ENCODE results near the gene PAX9. TPM values are rescaled to one million over a fixed set of nuclear protein-coding genes. Genes with fewer than 3 reads are reported as not detected.

The PAX9 gene
- total and polyA plus RNA-seq, 2 donors, result 0.48 TPM

GRCh38 chr14:36649872-36650650 is 11.6 kb upstream of the PAX9 start:
- Histone ChIP-seq H3K4me3 (ENCODE audit: low read depth, low read length) (no peak overlapping the region), H3K27ac (ENCODE audit: low read depth) (no peak overlapping the region), H3K36me3 (ENCODE audit: insufficient read depth) (no peaks in the 10 kb centered on the region), H3K4me1 (ENCODE audit: insufficient read depth) (peaks cover 2% of the 10 kb centered on the region)
- 12% methylated on average over 4 of the region's 4 CpGs for WGBS
- no peak for DNase-seq (ENCODE audit: extremely low spot score)

DNA sequence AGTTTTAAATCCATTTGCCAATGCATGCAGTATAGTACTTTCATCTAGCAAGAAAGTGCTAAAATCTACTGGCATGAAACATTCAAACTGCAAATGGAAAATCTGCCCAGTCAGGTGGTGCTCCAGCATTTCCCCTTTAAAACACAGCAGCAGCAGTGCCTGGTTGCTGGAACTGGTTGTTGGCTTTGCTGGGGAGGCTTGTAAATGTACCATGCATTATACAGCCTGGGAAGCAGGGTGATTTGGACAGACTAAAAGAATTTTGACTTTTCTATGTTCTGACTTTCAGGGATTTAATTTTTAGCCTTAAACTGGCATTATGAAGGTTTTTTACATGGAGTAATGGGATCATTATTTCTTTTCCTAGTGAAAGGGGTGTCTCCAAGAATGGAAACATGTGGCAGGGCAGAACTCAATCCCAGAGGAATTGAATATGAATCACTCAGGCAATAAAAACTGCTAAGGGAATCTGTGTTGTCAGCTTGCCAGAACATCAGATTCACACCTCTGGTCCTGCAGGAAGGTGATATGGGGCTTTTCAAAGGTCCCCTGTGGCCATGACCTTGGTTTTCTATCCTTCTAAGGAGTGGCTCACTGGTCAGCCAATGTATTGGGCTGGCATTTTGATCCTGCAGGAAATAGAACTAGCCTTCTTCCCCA is 9.0 kb upstream of the PAX9 start:
- H3K36me3 ChIP-seq (ENCODE audit: insufficient read depth), result no peaks in the 10 kb centered on the region
- H3K4me1 ChIP-seq (ENCODE audit: insufficient read depth), result peaks cover under 1% of the 10 kb centered on the region
- H3K4me3 ChIP-seq (ENCODE audit: low read depth, low read length), result no peak overlapping the region
- H3K27ac ChIP-seq (ENCODE audit: low read depth), result no peak overlapping the region
- DNase-seq (ENCODE audit: extremely low spot score), result no peak

DNA sequence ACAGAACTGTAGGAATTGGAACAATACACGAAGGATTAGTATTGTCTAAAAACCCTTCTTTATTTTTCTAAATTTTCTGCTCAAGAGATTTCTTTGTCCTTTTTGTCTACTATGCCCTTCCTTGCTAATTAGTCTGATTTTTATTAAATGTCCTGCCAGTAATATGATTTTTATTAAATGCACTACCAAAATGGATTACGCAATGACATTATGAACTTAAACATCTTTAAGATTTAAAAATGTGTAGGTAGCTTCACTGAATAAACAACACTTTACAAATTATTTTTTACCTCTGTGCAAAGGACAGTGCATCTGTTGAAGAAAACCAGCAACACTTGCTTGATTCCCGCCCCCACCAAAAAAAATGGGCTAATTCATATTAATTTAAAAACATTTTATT is 8.2 kb upstream of the PAX9 start:
- H3K36me3 ChIP-seq (ENCODE audit: insufficient read depth), result no peaks in the 10 kb centered on the region
- 30% methylated on average over 3 of the region's 3 CpGs for WGBS
- no peak overlapping the region for H3K27ac ChIP-seq (ENCODE audit: low read depth)
- H3K4me3 ChIP-seq (ENCODE audit: low read depth, low read length), result no peak overlapping the region
- no peak for DNase-seq (ENCODE audit: extremely low spot score)
- H3K4me1 ChIP-seq (ENCODE audit: insufficient read depth), result no peaks in the 10 kb centered on the region

- no peaks in the 10 kb centered on the region for H3K4me1 ChIP-seq (ENCODE audit: insufficient read depth)
- no peaks in the 10 kb centered on the region for H3K36me3 ChIP-seq (ENCODE audit: insufficient read depth)
- no peak overlapping the region for H3K27ac ChIP-seq (ENCODE audit: low read depth)
- no peak overlapping the region for H3K4me3 ChIP-seq (ENCODE audit: low read depth, low read length)
- DNase-seq (ENCODE audit: extremely low spot score), result no peak
- 8% methylated on average over 31 of the region's 31 CpGs for WGBS
These were observed 7.5 kb upstream of the PAX9 start for GRCh38 chr14:36653962-36654793.

DNA sequence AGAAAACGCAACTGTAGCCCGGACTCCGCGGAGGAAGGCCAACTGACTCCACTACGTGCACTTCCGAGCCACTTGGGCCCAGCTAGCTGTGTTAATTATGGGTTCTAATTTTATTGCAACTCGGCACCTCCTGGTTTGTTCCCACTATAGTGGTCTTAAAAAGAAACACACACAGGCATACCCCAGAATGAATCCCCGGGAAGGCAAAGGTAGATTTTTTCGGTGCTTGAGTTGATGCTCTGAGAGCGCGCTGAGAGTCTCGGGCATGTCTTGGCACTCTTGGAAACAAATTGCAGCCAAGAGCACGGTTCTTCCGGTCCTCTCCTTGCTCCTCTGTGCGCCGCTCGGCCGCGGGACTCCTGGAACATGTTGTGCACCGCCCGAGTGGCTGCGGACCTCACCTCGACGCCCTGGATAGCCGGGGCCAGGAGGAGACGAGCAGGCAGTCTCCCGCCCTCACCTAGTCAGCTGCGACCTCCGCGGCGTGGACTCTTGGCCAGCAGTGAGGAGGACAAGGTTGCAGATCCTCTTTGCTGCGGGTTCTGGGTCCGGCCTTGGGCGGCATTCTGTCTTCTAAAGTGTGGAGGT is 6.8 kb upstream of the PAX9 start:
- no peak overlapping the region for H3K4me3 ChIP-seq (ENCODE audit: low read depth, low read length)
- 7% methylated on average over 34 of the region's 34 CpGs for WGBS
- H3K36me3 ChIP-seq (ENCODE audit: insufficient read depth), result no peaks in the 10 kb centered on the region
- H3K4me1 ChIP-seq (ENCODE audit: insufficient read depth), result no peaks in the 10 kb centered on the region
- no peak for DNase-seq (ENCODE audit: extremely low spot score)
- H3K27ac ChIP-seq (ENCODE audit: low read depth), result no peak overlapping the region

DNA sequence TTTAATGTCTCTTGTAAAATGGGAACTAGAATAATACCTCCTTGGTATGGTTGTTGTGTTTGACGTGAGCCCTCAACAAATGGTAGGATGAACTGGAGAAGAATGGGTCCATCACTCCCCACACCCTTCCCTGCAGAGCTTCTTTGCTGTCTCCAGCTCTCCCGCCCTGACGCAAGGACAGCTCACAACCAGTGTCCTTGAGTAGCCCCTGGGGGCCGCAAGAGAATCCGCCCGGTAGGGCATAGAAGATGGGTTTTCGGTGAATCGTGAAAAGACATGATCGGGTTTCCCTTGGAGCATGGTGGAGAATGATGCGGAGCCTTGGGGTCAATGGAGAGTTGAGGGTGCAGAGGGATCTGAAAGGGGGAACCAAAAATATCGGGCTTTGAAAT is 6.1 kb upstream of the PAX9 start:
- no peak for DNase-seq (ENCODE audit: extremely low spot score)
- H3K36me3 ChIP-seq (ENCODE audit: insufficient read depth), result no peaks in the 10 kb centered on the region
- no peak overlapping the region for H3K4me3 ChIP-seq (ENCODE audit: low read depth, low read length)
- 7% methylated on average over 11 of the region's 11 CpGs for WGBS
- no peak overlapping the region for H3K27ac ChIP-seq (ENCODE audit: low read depth)
- no peaks in the 10 kb centered on the region for H3K4me1 ChIP-seq (ENCODE audit: insufficient read depth)

- WGBS, result 5% methylated on average over 48 of the region's 48 CpGs
- H3K27ac ChIP-seq (ENCODE audit: low read depth), result no peak overlapping the region
- no peak for DNase-seq (ENCODE audit: extremely low spot score)
- no peak overlapping the region for H3K4me3 ChIP-seq (ENCODE audit: low read depth, low read length)
- H3K36me3 ChIP-seq (ENCODE audit: insufficient read depth), result no peaks in the 10 kb centered on the region
- no peaks in the 10 kb centered on the region for H3K4me1 ChIP-seq (ENCODE audit: insufficient read depth)
These were observed 5.5 kb upstream of the PAX9 start for GRCh38 chr14:36655963-36656686.

DNA sequence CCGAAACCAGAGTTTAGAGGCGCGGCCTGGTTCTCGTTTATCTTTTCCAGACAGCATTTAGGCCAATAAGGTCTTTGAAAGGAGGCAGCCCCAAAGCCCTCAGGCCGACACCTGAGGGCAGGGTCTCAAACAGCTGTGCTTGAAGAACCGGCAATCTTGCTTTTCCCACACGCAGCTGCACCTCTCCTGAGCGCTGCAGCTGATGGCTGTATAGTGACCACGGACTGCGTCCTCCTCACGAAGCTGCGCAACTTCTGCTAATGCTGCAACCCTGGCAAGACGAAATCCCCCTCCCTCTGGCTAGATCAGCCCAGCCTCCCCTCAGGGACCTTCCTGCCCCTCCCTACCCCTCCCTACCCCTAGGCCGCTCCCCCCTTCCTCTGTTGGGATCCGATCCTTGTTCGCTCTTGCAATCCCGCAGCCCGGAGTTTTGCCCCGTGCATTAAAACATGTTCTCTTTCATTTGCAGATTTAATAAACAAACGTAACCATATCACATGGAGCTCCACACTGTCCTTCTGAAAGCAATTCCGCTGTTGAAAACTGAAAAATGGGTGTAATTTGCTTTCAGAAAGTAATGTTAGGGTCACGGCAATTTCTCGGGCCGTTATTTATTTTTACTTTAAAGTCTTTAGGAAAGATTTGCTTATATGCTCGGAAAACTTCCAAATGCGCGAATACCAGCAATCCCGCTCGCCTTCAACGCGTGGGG is 4.8 kb upstream of the PAX9 start:
- Histone ChIP-seq H3K27ac (ENCODE audit: low read depth) (no peak overlapping the region), H3K4me3 (ENCODE audit: low read depth, low read length) (peak overlapping the region; percentile 1), H3K4me1 (ENCODE audit: insufficient read depth) (no peaks in the 10 kb centered on the region), H3K36me3 (ENCODE audit: insufficient read depth) (no peaks in the 10 kb centered on the region)
- 9% methylated on average over 31 of the region's 31 CpGs for WGBS
- DNase-seq (ENCODE audit: extremely low spot score), result no peak

DNA sequence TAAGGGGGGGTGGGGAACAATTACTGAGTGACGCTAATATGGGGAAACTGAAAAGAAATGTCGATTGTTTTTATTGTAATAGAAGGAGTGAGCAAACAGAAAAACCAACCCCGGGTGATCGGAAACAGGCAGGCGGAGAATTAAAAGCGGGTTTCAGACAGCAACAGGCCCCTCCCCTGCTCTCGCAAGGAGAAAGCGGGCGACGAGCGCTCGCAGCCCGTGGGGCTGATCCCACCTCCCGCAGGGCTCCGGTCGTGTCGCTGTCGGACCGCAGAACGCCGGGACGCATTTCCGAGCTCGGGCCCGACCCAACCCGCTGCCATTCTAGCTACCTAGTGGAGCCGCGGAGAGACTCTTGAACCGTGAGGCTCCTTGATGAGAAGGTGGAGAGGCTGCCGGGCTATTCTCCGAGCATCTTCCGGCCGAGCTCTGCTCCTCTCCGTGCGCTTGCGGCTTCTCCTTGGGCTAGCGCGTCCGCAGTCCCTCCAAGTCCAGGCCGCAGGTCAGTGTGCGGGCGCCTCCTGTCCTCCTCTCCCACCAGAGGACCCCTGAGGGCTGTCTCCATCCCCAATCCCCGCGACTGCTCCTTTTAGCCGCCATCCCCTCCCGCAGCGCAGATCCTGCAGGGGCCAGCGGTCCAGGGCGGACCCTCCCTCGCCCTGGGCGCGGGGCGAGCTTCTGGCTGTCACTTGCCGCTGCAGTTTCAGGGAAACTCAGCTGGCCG is 4.1 kb upstream of the PAX9 start:
- 3% methylated on average over 55 of the region's 55 CpGs for WGBS
- Histone ChIP-seq H3K4me1 (ENCODE audit: insufficient read depth) (no peaks in the 10 kb centered on the region), H3K36me3 (ENCODE audit: insufficient read depth) (no peaks in the 10 kb centered on the region), H3K4me3 (ENCODE audit: low read depth, low read length) (peak overlapping the region; percentile 1), H3K27ac (ENCODE audit: low read depth) (no peak overlapping the region)
- no peak for DNase-seq (ENCODE audit: extremely low spot score)

GRCh38 chr14:36658123-36659009 is 3.3 kb upstream of the PAX9 start:
- Histone ChIP-seq H3K4me1 (ENCODE audit: insufficient read depth) (no peaks in the 10 kb centered on the region), H3K36me3 (ENCODE audit: insufficient read depth) (no peaks in the 10 kb centered on the region), H3K27ac (ENCODE audit: low read depth) (no peak overlapping the region), H3K4me3 (ENCODE audit: low read depth, low read length) (no peak overlapping the region)
- no peak for DNase-seq (ENCODE audit: extremely low spot score)
- 6% methylated on average over 55 of the region's 55 CpGs for WGBS

DNA sequence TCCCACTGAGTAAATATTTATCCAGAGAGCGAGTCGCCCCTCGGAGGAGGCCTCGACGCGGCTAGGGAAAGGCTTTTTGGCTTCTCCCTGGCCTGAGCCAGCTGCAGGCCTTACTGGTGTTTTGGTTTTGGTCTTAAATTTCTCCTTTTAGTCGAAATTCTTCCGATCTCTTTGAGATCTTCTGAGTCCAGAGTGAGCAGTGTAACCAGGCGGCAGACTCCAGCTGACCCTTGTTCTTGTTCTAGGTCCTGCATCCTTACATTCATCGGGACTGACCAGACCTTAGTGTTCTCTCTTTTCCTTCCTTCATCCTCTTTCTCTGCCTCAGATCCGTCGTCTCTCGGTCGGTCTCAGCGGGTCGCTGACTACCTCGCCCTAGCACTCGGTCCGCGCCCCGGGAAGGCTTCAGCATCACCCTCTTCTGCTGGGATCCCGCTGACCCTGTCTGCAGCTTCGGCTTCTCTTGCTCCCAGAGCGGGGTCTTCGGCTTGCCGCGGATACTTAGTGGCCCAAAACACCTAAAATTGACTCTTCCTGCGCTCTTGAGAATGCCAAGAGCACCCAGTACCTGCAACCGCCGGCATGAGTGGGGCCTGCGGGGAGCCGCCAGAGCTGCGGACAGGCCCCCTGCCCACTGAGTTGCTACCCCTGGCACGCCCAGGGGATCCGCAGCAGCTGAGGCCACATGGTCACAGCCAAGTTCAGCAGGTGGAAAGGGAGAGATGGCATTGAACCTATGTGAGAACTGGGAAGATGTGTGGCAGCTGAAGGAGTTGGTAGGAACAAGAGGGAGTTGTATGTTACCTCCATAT is 2.4 kb upstream of the PAX9 start:
- WGBS, result 10% methylated on average over 35 of the region's 35 CpGs
- H3K27ac ChIP-seq (ENCODE audit: low read depth), result no peak overlapping the region
- DNase-seq (ENCODE audit: extremely low spot score), result no peak
- no peaks in the 10 kb centered on the region for H3K4me1 ChIP-seq (ENCODE audit: insufficient read depth)
- no peak overlapping the region for H3K4me3 ChIP-seq (ENCODE audit: low read depth, low read length)
- H3K36me3 ChIP-seq (ENCODE audit: insufficient read depth), result no peaks in the 10 kb centered on the region
